NCI-H2227 (cell line): ENCODE data around the gene ANO4.
"Not testable (repeated sequence)": the region's sequence is repeated elsewhere in the genome, so short reads cannot be mapped to it uniquely, and the experiment has no call there.

Experiments
- DNase-seq: peaks from one replicate; lab custom pipeline; 2025; ENCODE audit not compliant: unreplicated experiment; lab: John Stamatoyannopoulos, UW

Gene ANO4

GRCh38 chr12:100987552-100988521, 193.3 kb downstream of the ANO4 start:
- peak; percentile 36 for DNase-seq

- not testable (repeated sequence) for DNase-seq
Observed at GRCh38 chr12:100989509-100989908, 194.9 kb downstream of the ANO4 start.

GRCh38 chr12:100991102-100991501, 196.5 kb downstream of the ANO4 start:
- DNase-seq, result no peak

GRCh38 chr12:100992194-100992593, 197.6 kb downstream of the ANO4 start:
- DNase-seq, result no peak

- peak; percentile 10 for DNase-seq
Observed at GRCh38 chr12:100993916-100994450, 199.4 kb downstream of the ANO4 start.

- DNase-seq, result no peak
Observed at GRCh38 chr12:100995201-100995600, 200.6 kb downstream of the ANO4 start.

GRCh38 chr12:100995771-100996170, 201.2 kb downstream of the ANO4 start:
- no peak for DNase-seq

GRCh38 chr12:101001669-101002068, 207.1 kb downstream of the ANO4 start:
- DNase-seq, result no peak

GRCh38 chr12:101002696-101003419, 208.3 kb downstream of the ANO4 start:
- DNase-seq, result peak; percentile 32

GRCh38 chr12:101004898-101005297, 210.3 kb downstream of the ANO4 start:
- DNase-seq, result no peak

GRCh38 chr12:101009274-101009673, 214.7 kb downstream of the ANO4 start:
- no peak for DNase-seq

- DNase-seq, result no peak
Observed at GRCh38 chr12:101010896-101011295, 216.3 kb downstream of the ANO4 start.

- no peak for DNase-seq
Observed at GRCh38 chr12:101013993-101014392, 219.4 kb downstream of the ANO4 start.

GRCh38 chr12:101015044-101015443, 220.5 kb downstream of the ANO4 start:
- DNase-seq, result no peak

GRCh38 chr12:101018540-101018939, 224.0 kb downstream of the ANO4 start:
- no peak for DNase-seq

- DNase-seq, result no peak
Observed at GRCh38 chr12:101019201-101019600, 224.6 kb downstream of the ANO4 start.

GRCh38 chr12:101019667-101020066, 225.1 kb downstream of the ANO4 start:
- DNase-seq, result no peak

- DNase-seq, result no peak
Observed at GRCh38 chr12:101021442-101021841, 226.9 kb downstream of the ANO4 start.

GRCh38 chr12:101021911-101022388, 227.4 kb downstream of the ANO4 start:
- no peak for DNase-seq

GRCh38 chr12:101027200-101027599, 232.6 kb downstream of the ANO4 start:
- DNase-seq, result peak; percentile 27

- no peak for DNase-seq
Observed at GRCh38 chr12:101027816-101028215, 233.2 kb downstream of the ANO4 start.
